ENCODE results near the gene ZNF808. TPM values are rescaled to one million over a fixed set of nuclear protein-coding genes. Genes with fewer than 3 reads are reported as not detected.
"Not testable (repeated sequence)": the region's sequence is repeated elsewhere in the genome, so short reads cannot be mapped to it uniquely, and the experiment has no call there.

Gene ZNF808
- total RNA-seq, 1 experiment from 2014 or later: 35.7 TPM

GRCh38 chr19:52541176-52541575, 13.7 kb downstream of the ZNF808 start:
- H2BK15ac ChIP-seq (ENCODE audit: low read depth, low read length); H3K79me1 ChIP-seq (ENCODE audit: insufficient read depth, low read depth, low read length, poor library complexity, severe bottlenecking); H2AFZ ChIP-seq (ENCODE audit: low read length); H3K14ac ChIP-seq (ENCODE audit: insufficient read depth, low read length); H2BK20ac ChIP-seq (ENCODE audit: low read depth, low read length, poor library complexity, severe bottlenecking); H3K56ac ChIP-seq (ENCODE audit: insufficient read length, low read depth, low read length); H3K4me2 ChIP-seq (ENCODE audit: insufficient read depth, insufficient read length, low read length); H4K5ac ChIP-seq (ENCODE audit: insufficient read length, low read depth, low read length); H3K9me3 Mint-ChIP-seq; H2BK12ac ChIP-seq (ENCODE audit: insufficient read length, low read depth, low read length); H3K27me3 Mint-ChIP-seq (ENCODE audit: low read depth); H3K18ac ChIP-seq (ENCODE audit: insufficient read length, low read depth, low read length); H3K27ac Mint-ChIP-seq; H4K20me1 ChIP-seq (ENCODE audit: control insufficient read depth, insufficient read depth, insufficient read length); H2AK5ac ChIP-seq (ENCODE audit: insufficient read length, low read length); H3K23ac ChIP-seq (ENCODE audit: insufficient read length, low read depth, low read length); H3K27me3 ChIP-seq (ENCODE audit: insufficient read depth, low read length); H3K9ac ChIP-seq (ENCODE audit: extremely low read depth, insufficient read length, low read length); DNase-seq; H3K27ac ChIP-seq (ENCODE audit: insufficient read length, low read depth, low read length); H3K4me1 Mint-ChIP-seq; H3K4me3 Mint-ChIP-seq; H4K91ac ChIP-seq (ENCODE audit: insufficient read length, low read depth, low read length); H2BK120ac ChIP-seq (ENCODE audit: low read depth, low read length, poor library complexity, severe bottlenecking); H3K23me2 ChIP-seq (ENCODE audit: insufficient read length, low read depth, low read length, poor library complexity, severe bottlenecking); H3K79me2 ChIP-seq (ENCODE audit: insufficient read depth, low read length); H3K4ac ChIP-seq (ENCODE audit: low read depth, low read length); H3K4me1 ChIP-seq (ENCODE audit: insufficient read depth, low read length); H4K8ac ChIP-seq (replicated peaks; ENCODE audit: insufficient read length, low read depth, low read length); H2BK5ac ChIP-seq (ENCODE audit: insufficient read length, low read length); H3T11ph ChIP-seq (ENCODE audit: low read length); H3K9me3 ChIP-seq (ENCODE audit: control insufficient read depth, low read depth, low read length): not testable (repeated sequence)
- WGBS (ENCODE audit: extremely low coverage, insufficient read length, low lambda C conversion rate): no CpG with 5 or more reads among the region's 5 CpGs
- H3K36me3 Mint-ChIP-seq (ENCODE audit: insufficient read depth in 1 of 3, low read depth in 3 of 3): peaks cover 8 to 35% (median 20%) of the 10 kb centered on the region in 3 experiments
